Endothelial cell of umbilical vein (primary cell): Measurements from ENCODE around the gene ZBTB26. TPM values are rescaled to one million over a fixed set of nuclear protein-coding genes. Genes with fewer than 3 reads are reported as not detected.

Source experiments
- BruUV-seq: library from RNA; stranded (reverse); fragments of 400-500 nt; replicated peaks from 2 replicates; lab custom pipeline; 2021; lab: Mats Ljungman, UMichigan
- CTCF ChIA-PET: fragments of 300-600, 350-600 bp; sonication (Branson Sonifier 250); formaldehyde crosslinking; loops from one replicate; lab custom pipeline; 2021; ENCODE audit warnings: antibody characterized with exemption, inconsistent platforms; lab: Charles Lee
- POLR2A ChIA-PET: fragments of 300-600, 350-600 bp; sonication (Branson Sonifier 250); formaldehyde crosslinking; loops from one replicate; lab custom pipeline; 2021; ENCODE audit warnings: antibody characterized with exemption, inconsistent platforms; lab: Charles Lee
- DNase-seq: peaks from one replicate; pipeline ENCODE4 v3.0.0-alpha.2; 2011; ENCODE audit warnings: low read depth, low spot score
- FAIRE-seq: peaks from 2 replicates; lab custom pipeline; 2011; peaks lifted over from hg19 to GRCh38; lab: Jason Lieb, UNC
- H2AFZ ChIP-seq: 2 replicates; pipeline ENCODE4 v1.6.0; 2012; ENCODE audit warnings: low read depth, low read length, control low read depth, inconsistent platforms
- H3K27ac ChIP-seq: 2 replicates; pipeline ENCODE4 v1.5.1; 2011; ENCODE audit warnings: low read depth, mild to moderate bottlenecking, control low read depth, low read length, moderate library complexity; ENCODE audit not compliant: insufficient read depth
- H3K27me3 ChIP-seq, 2 experiments: 2 replicates each; pipeline versions ENCODE4 v1.6.0 to v1.6.1; 2011; ENCODE audit warnings: low read length in 2 of 2, mixed read lengths in 1 of 2; ENCODE audit not compliant: control insufficient read depth in 2 of 2, insufficient read depth in 2 of 2
- H3K36me3 ChIP-seq, 2 experiments: 2 replicates in 1 of 2; 3 replicates in 1 of 2; pipeline ENCODE4 v1.5.1; 2011; ENCODE audit warnings: low read length in 2 of 2, mild to moderate bottlenecking in 1 of 2, moderate library complexity in 1 of 2; ENCODE audit not compliant: control insufficient read depth in 2 of 2, insufficient read depth in 2 of 2; ENCODE audit errors: extremely low read depth in 1 of 2
- H3K4me1 ChIP-seq: 3 replicates; pipeline ENCODE4 v1.5.1; 2011; ENCODE audit warnings: mild to moderate bottlenecking, low read length; ENCODE audit not compliant: control insufficient read depth, insufficient read depth; ENCODE audit errors: extremely low read depth
- H3K4me2 ChIP-seq: 2 replicates; pipeline ENCODE4 v1.6.1; 2011; ENCODE audit warnings: low read length, control low read depth, mixed read lengths; ENCODE audit not compliant: insufficient read depth
- H3K4me3 ChIP-seq, 3 experiments: fragments of 200-600 bp in 1 of 3; sonication (generic), shearing (Covaris generic) in 1 of 3; replicated peaks in 1 of 3; 2 replicates each; pipeline ENCODE4 v1.5.1; 2011 to 2016; ENCODE audit warnings: control low read depth in 3 of 3, low read length in 3 of 3, mild to moderate bottlenecking in 2 of 3, inconsistent platforms in 1 of 3, low read depth in 1 of 3, moderate library complexity in 1 of 3; ENCODE audit not compliant: insufficient read depth in 1 of 3
- H3K79me2 ChIP-seq: 2 replicates; pipeline ENCODE4 v1.6.0; 2012; ENCODE audit warnings: low read length, inconsistent platforms; ENCODE audit not compliant: control insufficient read depth, insufficient read depth
- H3K9ac ChIP-seq: replicated peaks from 2 replicates; pipeline ENCODE3; 2011; ENCODE audit warnings: low read length, control low read depth; ENCODE audit not compliant: insufficient read depth; ENCODE audit errors: extremely low read depth
- H3K9me1 ChIP-seq: replicated peaks from 3 replicates; pipeline ENCODE4 v1.6.0; 2011; ENCODE audit warnings: mild to moderate bottlenecking, low read length; ENCODE audit not compliant: control insufficient read depth, insufficient read depth; ENCODE audit errors: extremely low read depth
- H3K9me3 ChIP-seq: replicated peaks from 2 replicates; pipeline ENCODE4 v1.5.1; 2012; ENCODE audit warnings: low read length, inconsistent platforms; ENCODE audit not compliant: control insufficient read depth, insufficient read depth
- H4K20me1 ChIP-seq: replicated peaks from 2 replicates; pipeline ENCODE3; 2011; ENCODE audit warnings: mild to moderate bottlenecking, low read length; ENCODE audit not compliant: control insufficient read depth, insufficient read depth; ENCODE audit errors: extremely low read depth
- CTCF ChIP-seq, 2 donors: IDR thresholded peaks; 1 replicate in 1 of 2; 2 replicates in 1 of 2; pipeline ENCODE4 v1.5.1; 2011; ENCODE audit warnings: low read length in 2 of 2, mild to moderate bottlenecking in 2 of 2, moderate library complexity in 2 of 2, control low read depth in 1 of 2, inconsistent platforms in 1 of 2, low read depth in 1 of 2; ENCODE audit not compliant: insufficient read depth in 1 of 2; ENCODE audit errors: extremely low read depth in 1 of 2
- EZH2 ChIP-seq: IDR thresholded peaks from 2 replicates; pipeline ENCODE4 v1.6.1; 2012; ENCODE audit warnings: borderline replicate concordance, low read depth, mild to moderate bottlenecking, moderate library complexity, low read length, inconsistent platforms; ENCODE audit not compliant: severe bottlenecking
- FOS ChIP-seq: IDR thresholded peaks from 2 replicates; pipeline ENCODE4 v1.6.1; 2011; ENCODE audit warnings: mild to moderate bottlenecking, low read length, moderate library complexity, borderline replicate concordance; ENCODE audit not compliant: insufficient read depth
- GATA2 ChIP-seq: IDR thresholded peaks from 2 replicates; pipeline ENCODE4 v1.7.0; 2011; ENCODE audit warnings: low read depth, mild to moderate bottlenecking, moderate library complexity, mixed read lengths, low read length; ENCODE audit not compliant: insufficient read length, insufficient read depth
- JUN ChIP-seq: IDR thresholded peaks from 2 replicates; pipeline ENCODE4 v1.6.1; 2011; ENCODE audit warnings: borderline replicate concordance, low read depth; ENCODE audit not compliant: insufficient read length, insufficient read depth
- MAX ChIP-seq: IDR thresholded peaks from 2 replicates; pipeline ENCODE4 v1.6.1; 2011; ENCODE audit not compliant: insufficient read depth, insufficient read length
- MYC ChIP-seq: IDR thresholded peaks from one replicate; pipeline ENCODE4 v1.6.1; 2011; ENCODE audit warnings: mild to moderate bottlenecking, low read depth, low read length
- POLR2A ChIP-seq: IDR thresholded peaks from 2 replicates; pipeline ENCODE4 v1.6.1; 2012; ENCODE audit warnings: low read depth, mild to moderate bottlenecking, control low read depth, low read length
- POLR2AphosphoS5 ChIP-seq: IDR thresholded peaks from 2 replicates; pipeline ENCODE4 v1.6.1; 2012; ENCODE audit warnings: low read depth, mild to moderate bottlenecking, control low read depth, low read length, moderate library complexity; ENCODE audit not compliant: insufficient read depth
- dilution Hi-C: fragments of 300-500 bp; cut with MboI; formaldehyde crosslinking; loops from one replicate; pipeline ENCODE4 v1.15.0; 2019; ENCODE audit warnings: low sequenced_read_pairs; ENCODE audit not compliant: extremely low pct_ligation_motif_present
- intact Hi-C: fragments of 100-400 bp; cut with micrococcal nuclease; formaldehyde crosslinking; loops from one replicate; pipeline ENCODE4 v1.10.0; 2022
- polyA plus RNA-seq, 4 experiments: library from polyadenylated mRNA; depleted of rRNA in 3 of 4; stranded (reverse) in 3 of 4; unstranded in 1 of 4; fragments of >200 nt; gene quantifications; 2 replicates each; pipeline versions ENCODE4 v1.2.1 to v1.2.3, GENCODE V29; 2011 to 2012; ENCODE audit warnings: missing spikeins in 1 of 4
- total RNA-seq: library from RNA; stranded (reverse); gene quantifications from 2 replicates; pipeline ENCODE4 v1.2.3, GENCODE V29; 2021

The ZBTB26 gene
- total and polyA plus RNA-seq, 2 donors (not counting 3 experiments of a cell fraction or from before 2014, with no cell fraction given): 2.6 to 5.0 TPM

GRCh38 chr9:122939601-122940000 lies 8.3 kb upstream of the ZBTB26 start:
- Histone ChIP-seq H3K4me1 (peaks cover 12% of the 10 kb centered on the region), H3K36me3 (peaks cover 2 to 8% of the 10 kb centered on the region in 2 experiments), H3K79me2 (peaks cover 32% of the 10 kb centered on the region), H3K4me3 (no peak overlapping the region), H3K9me3 (no peaks in the 10 kb centered on the region), H3K27me3 (no peaks in the 10 kb centered on the region), H2AFZ (no peak overlapping the region), H3K9ac (no peak overlapping the region), H4K20me1 (peaks cover 3% of the 10 kb centered on the region), H3K9me1 (no peaks in the 10 kb centered on the region), H3K4me2 (no peak overlapping the region), H3K27ac (no peak overlapping the region)
- FAIRE-seq (no peak), DNase-seq (no peak)
- POLR2A ChIA-PET: no interaction called here
- intact Hi-C loops (no loop called here), dilution Hi-C loops (no loop called here)
- no TSS peak for BruUV-seq
- TF ChIP-seq FOS (no peak), POLR2A (no peak), MYC (no peak)
- CTCF ChIA-PET: interaction anchor here (1.8 kb wide), 1 partner anchor 15 kb away, joined by 6 read pairs; no protein-coding TSS in a partner anchor

- H3K4me1 ChIP-seq: peaks cover 13% of the 10 kb centered on the region
- H3K4me2 ChIP-seq: no peak overlapping the region
- H2AFZ ChIP-seq: no peak overlapping the region
- no peak for FAIRE-seq
- no peak overlapping the region for H3K9ac ChIP-seq
- no peaks in the 10 kb centered on the region for H3K9me3 ChIP-seq
- no TSS peak for BruUV-seq
- peaks cover 2 to 8% of the 10 kb centered on the region in 2 experiments for H3K36me3 ChIP-seq
- no peak overlapping the region for H3K4me3 ChIP-seq
- no peaks in the 10 kb centered on the region for H3K27me3 ChIP-seq
- POLR2A ChIA-PET: interaction anchor here (0.6 kb wide), 1 partner anchor 23 kb away, joined by 4 read pairs; no protein-coding TSS in a partner anchor
- no peak overlapping the region for H3K27ac ChIP-seq
- intact Hi-C loops: no loop called here
- no peaks in the 10 kb centered on the region for H3K9me1 ChIP-seq
- H4K20me1 ChIP-seq: peaks cover under 1% of the 10 kb centered on the region
- peaks cover 34% of the 10 kb centered on the region for H3K79me2 ChIP-seq
- TF ChIP-seq POLR2AphosphoS5 (no peak), FOS (no peak), GATA2 (no peak), EZH2 (no peak), POLR2A (no peak), JUN (no peak), MAX (no peak), MYC (no peak), CTCF (IDR thresholded peaks at IDR 0.05; ENCODE audit: extremely low read depth in 1 of 2, insufficient read depth in 1 of 2, low read depth in 1 of 2, low read length in 2 of 2) (no peak)
- dilution Hi-C loops: no loop called here
- CTCF ChIA-PET: interaction anchor here (1.6 kb wide), 1 partner anchor 54 kb away, joined by 5 read pairs; no protein-coding TSS in a partner anchor
- DNase-seq: no peak
These were observed 5.6 kb upstream of the ZBTB26 start for GRCh38 chr9:122936883-122937282.
